ENCODE measurements around the gene LDLRAD3. TPM values are rescaled to one million over a fixed set of nuclear protein-coding genes. Genes with fewer than 3 reads are reported as not detected.

The LDLRAD3 gene
- polyA plus RNA-seq, 1 experiment, result 7.8 TPM

DNA sequence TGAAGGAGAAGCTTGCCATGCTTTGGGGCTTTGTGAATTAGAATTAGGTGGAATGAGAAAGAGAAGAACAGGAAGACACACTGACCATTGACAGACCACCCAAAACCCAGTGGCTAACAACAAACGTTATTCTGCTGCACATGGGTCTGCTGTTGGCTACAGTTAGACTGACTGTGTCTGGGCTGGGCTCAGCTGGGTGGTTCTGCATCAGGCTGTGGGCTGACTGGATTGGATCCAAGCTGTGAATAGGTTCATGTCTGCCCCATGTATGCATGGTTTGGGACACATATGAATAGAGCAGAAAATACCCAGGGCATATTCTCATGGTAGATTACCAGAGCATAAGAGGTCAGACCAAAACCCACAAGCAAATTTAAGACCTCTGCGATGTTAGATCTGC, 11.7 kb upstream of the LDLRAD3 start:
- Histone ChIP-seq H3K4me3 (ENCODE audit: low read depth, low read length) (no peak overlapping the region), H3K9me3 (ENCODE audit: control insufficient read depth, insufficient read depth, low read length) (no peaks in the 10 kb centered on the region), H3K27ac (ENCODE audit: low read depth, low read length) (no peak overlapping the region), H3K27me3 (ENCODE audit: control insufficient read depth, insufficient read depth, low read length) (no peaks in the 10 kb centered on the region)
- TF ChIP-seq, protein P1, sequence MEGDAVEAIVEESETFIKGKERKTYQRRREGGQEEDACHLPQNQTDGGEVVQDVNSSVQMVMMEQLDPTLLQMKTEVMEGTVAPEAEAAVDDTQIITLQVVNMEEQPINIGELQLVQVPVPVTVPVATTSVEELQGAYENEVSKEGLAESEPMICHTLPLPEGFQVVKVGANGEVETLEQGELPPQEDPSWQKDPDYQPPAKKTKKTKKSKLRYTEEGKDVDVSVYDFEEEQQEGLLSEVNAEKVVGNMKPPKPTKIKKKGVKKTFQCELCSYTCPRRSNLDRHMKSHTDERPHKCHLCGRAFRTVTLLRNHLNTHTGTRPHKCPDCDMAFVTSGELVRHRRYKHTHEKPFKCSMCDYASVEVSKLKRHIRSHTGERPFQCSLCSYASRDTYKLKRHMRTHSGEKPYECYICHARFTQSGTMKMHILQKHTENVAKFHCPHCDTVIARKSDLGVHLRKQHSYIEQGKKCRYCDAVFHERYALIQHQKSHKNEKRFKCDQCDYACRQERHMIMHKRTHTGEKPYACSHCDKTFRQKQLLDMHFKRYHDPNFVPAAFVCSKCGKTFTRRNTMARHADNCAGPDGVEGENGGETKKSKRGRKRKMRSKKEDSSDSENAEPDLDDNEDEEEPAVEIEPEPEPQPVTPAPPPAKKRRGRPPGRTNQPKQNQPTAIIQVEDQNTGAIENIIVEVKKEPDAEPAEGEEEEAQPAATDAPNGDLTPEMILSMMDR (IDR thresholded peaks at IDR 0.05; ENCODE audit: low read depth, low read length), result no peak
- DNase-seq (ENCODE audit: low read depth, low spot score), result no peak
- CTCF ChIA-PET, result interaction anchor here (1.1 to 2.2 kb wide), 3 partner anchors 110 to 327 kb away, joined by 3 to 14 read pairs (median 5); no protein-coding TSS in a partner anchor
- POLR2A ChIA-PET, result no interaction called here

DNA sequence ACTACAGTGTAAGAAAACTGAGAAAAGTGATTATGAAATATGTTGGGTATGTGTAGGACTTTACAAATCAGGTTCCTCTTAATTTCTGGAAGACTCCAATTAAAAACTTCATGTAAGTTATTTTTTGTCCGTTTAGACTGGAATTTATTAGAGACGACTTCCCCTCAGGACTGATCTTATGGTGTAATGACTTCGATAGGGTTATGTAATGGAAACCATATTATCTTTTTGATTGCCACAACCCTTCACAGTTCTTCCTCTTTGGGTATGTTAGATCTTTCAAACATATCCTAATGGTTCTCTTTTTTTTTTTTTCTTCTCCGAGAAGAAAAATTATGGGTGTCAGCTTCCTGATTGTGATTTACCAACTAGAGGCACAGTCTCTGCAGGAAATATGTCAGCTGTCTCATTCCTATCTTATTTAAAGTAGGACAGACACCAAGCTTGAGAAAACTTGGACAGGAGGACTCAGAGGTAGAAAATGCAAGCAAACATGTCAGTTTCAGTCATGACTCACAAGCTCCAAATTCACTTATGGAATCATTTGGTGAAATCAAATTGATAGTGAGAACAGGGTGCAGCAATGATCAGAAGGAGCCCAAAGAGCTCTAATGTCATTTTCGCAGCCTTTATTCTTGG, 11.1 kb upstream of the LDLRAD3 start:
- Histone ChIP-seq H3K4me3 (ENCODE audit: low read depth, low read length) (no peak overlapping the region), H3K27ac (ENCODE audit: low read depth, low read length) (no peak overlapping the region), H3K27me3 (ENCODE audit: control insufficient read depth, insufficient read depth, low read length) (no peaks in the 10 kb centered on the region), H3K9me3 (ENCODE audit: control insufficient read depth, insufficient read depth, low read length) (no peaks in the 10 kb centered on the region)
- ChIA-PET POLR2A (no interaction called here), CTCF (interaction anchor here (1.3 to 2.2 kb wide), 3 partner anchors 111 to 326 kb away, joined by 3 to 14 read pairs (median 5); no protein-coding TSS in a partner anchor)
- DNase-seq (ENCODE audit: low read depth, low spot score), result no peak
- TF ChIP-seq, protein P1 (IDR thresholded peaks at IDR 0.05; ENCODE audit: low read depth, low read length), result no peak

DNA sequence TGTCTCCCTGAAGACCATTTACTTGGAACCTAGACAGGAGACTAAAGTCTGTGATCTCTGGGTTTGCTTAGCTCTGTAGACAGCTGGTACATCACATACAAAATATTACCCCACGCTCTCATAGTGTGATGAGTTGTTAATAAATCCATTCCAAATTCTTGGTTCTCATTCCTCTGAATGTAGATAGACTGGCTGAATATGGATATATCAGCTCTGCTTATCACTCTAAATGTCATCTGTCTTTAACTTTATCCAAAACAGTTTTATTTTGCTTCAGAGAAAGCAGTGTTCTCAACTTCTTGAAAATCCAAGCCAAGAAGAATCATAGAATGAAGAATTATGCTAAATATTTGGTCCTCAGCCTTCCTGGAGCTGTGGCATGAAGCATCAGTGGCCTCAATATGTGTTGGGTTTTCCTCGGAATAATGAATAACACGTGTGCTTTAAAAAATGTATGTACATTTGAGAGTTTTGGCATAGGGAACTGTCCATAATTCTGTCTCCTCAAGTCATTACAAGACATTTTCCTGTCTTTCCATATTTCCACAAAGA, 10.5 kb upstream of the LDLRAD3 start:
- ChIA-PET CTCF (interaction anchor here (1.3 to 2.2 kb wide), 3 partner anchors 111 to 325 kb away, joined by 3 to 14 read pairs (median 5); no protein-coding TSS in a partner anchor), POLR2A (no interaction called here)
- Histone ChIP-seq H3K27ac (ENCODE audit: low read depth, low read length) (no peak overlapping the region), H3K4me3 (ENCODE audit: low read depth, low read length) (no peak overlapping the region), H3K9me3 (ENCODE audit: control insufficient read depth, insufficient read depth, low read length) (no peaks in the 10 kb centered on the region), H3K27me3 (ENCODE audit: control insufficient read depth, insufficient read depth, low read length) (no peaks in the 10 kb centered on the region)
- DNase-seq (ENCODE audit: low read depth, low spot score), result no peak
- TF ChIP-seq, protein P1 (IDR thresholded peaks at IDR 0.05; ENCODE audit: low read depth, low read length), result no peak

DNA sequence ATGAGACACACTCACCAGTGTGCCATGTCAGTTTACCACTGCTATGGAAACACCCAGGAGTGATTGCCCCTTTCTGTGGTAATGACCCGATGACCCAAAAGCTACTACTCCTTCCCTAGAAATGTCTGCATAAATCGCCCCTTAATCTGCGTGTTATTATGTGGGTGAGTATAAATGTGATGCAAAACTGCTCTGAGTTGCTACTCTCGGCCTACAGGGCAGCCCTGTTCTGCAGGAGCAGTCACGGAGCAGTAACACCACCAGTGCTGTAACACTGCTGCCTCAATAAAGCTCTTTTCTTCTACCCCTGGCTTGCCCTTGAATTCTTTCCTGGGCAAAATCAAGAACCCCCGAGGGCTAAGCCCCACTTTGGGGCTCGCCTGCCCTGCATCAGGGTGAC, 9.6 kb upstream of the LDLRAD3 start:
- H3K9me3 ChIP-seq (ENCODE audit: control insufficient read depth, insufficient read depth, low read length), result no peaks in the 10 kb centered on the region
- POLR2A ChIA-PET, result no interaction called here
- DNase-seq (ENCODE audit: low read depth, low spot score), result no peak
- no peak overlapping the region for H3K4me3 ChIP-seq (ENCODE audit: low read depth, low read length)
- H3K27me3 ChIP-seq (ENCODE audit: control insufficient read depth, insufficient read depth, low read length), result no peaks in the 10 kb centered on the region
- CTCF ChIA-PET, result no interaction called here
- TF ChIP-seq, protein P1 (IDR thresholded peaks at IDR 0.05; ENCODE audit: low read depth, low read length), result no peak
- H3K27ac ChIP-seq (ENCODE audit: low read depth, low read length), result no peak overlapping the region

DNA sequence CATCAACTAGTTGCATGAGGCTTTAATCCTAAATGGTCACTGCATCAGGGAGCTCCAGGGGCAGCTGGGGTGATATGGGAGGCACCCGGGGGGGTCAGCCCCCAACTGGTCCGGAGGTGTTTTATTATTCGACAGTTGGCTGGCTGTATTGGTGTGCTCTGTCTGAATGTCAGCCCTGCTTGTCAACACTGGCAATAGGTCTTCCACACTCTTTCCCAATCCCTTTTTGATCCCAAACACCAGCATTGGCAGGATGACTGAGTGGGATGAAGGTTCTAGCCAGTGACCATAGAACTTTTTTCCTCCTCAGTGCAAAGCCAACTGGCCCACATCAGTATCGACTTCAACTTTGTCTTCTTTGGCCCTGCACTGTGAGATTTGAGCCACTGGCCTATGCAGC, 8.9 kb upstream of the LDLRAD3 start:
- Histone ChIP-seq H3K27me3 (ENCODE audit: control insufficient read depth, insufficient read depth, low read length) (no peaks in the 10 kb centered on the region), H3K4me3 (ENCODE audit: low read depth, low read length) (no peak overlapping the region), H3K27ac (ENCODE audit: low read depth, low read length) (no peak overlapping the region), H3K9me3 (ENCODE audit: control insufficient read depth, insufficient read depth, low read length) (no peaks in the 10 kb centered on the region)
- TF ChIP-seq, protein P1 (IDR thresholded peaks at IDR 0.05; ENCODE audit: low read depth, low read length), result no peak
- POLR2A ChIA-PET, result no interaction called here
- CTCF ChIA-PET, result no interaction called here
- DNase-seq (ENCODE audit: low read depth, low spot score), result no peak
